Measurements from ENCODE around the gene PGGT1B.

DNA sequence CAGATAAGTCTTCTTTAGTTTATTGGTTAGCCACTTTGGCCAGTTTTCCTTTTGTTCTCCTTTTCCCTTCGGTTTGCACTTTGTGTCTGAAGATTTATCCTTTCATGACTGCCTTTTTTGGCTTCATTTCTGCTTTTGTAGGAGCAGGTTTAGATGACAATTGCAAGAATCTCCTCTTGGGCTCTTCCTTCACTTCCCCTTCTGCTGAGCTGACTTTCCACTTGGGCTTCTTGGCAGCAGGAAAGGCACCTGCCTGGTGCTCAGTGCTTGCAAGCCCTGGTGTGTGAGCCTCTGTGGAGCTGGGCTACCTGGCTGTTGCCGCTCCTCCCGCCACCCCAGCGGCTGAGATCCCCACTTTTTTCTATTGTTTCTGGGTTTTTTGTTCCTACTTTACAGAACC lies 26.4 kb upstream of the PGGT1B start:
- TF ChIP-seq, protein P1, sequence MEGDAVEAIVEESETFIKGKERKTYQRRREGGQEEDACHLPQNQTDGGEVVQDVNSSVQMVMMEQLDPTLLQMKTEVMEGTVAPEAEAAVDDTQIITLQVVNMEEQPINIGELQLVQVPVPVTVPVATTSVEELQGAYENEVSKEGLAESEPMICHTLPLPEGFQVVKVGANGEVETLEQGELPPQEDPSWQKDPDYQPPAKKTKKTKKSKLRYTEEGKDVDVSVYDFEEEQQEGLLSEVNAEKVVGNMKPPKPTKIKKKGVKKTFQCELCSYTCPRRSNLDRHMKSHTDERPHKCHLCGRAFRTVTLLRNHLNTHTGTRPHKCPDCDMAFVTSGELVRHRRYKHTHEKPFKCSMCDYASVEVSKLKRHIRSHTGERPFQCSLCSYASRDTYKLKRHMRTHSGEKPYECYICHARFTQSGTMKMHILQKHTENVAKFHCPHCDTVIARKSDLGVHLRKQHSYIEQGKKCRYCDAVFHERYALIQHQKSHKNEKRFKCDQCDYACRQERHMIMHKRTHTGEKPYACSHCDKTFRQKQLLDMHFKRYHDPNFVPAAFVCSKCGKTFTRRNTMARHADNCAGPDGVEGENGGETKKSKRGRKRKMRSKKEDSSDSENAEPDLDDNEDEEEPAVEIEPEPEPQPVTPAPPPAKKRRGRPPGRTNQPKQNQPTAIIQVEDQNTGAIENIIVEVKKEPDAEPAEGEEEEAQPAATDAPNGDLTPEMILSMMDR (IDR thresholded peaks at IDR 0.05): no peak
- TF ChIP-seq EP300 (IDR thresholded peaks at IDR 0.05): no peak
- no peak for TF ChIP-seq POLR2A (IDR thresholded peaks at IDR 0.05)

Measured in ovary (tissue), 3 donors.